ENCODE data around the gene SGMS2.

GRCh38 chr4:107945809-107946208 is 121.1 kb downstream of the SGMS2 start:
- TF ChIP-seq CTCF (IDR thresholded peaks at IDR 0.05), result no peak
- TF ChIP-seq POLR2A (IDR thresholded peaks at IDR 0.05), result no peak
